ENCODE measurements around the gene WDR73.

GRCh38 chr15:84647726-84648125 lies 6.4 kb downstream of the WDR73 start:
- TF ChIP-seq CTCF (IDR thresholded peaks at IDR 0.05; ENCODE audit: extremely low read depth in 1 of 2, insufficient read depth in 1 of 2, low read depth in 1 of 2, low read length in 2 of 2) (no peak), EZH2 (IDR thresholded peaks at IDR 0.05; ENCODE audit: borderline replicate concordance, low read depth, low read length, severe bottlenecking) (no peak), POLR2A (IDR thresholded peaks at IDR 0.05; ENCODE audit: low read depth, low read length) (no peak), MAX (IDR thresholded peaks at IDR 0.05; ENCODE audit: insufficient read depth, insufficient read length) (no peak), FOS (IDR thresholded peaks at IDR 0.05; ENCODE audit: borderline replicate concordance, insufficient read depth, low read length) (no peak)
